Skin epidermis (tissue), 12 donors: ENCODE results near the gene SUPT20H.

Source experiments
- H3K27ac ChIP-seq, 21 experiments: fragments of 200-600 bp; sonication (generic) in 11 of 21; one replicate each; pipeline ENCODE4 v1.5.0; 2020; ENCODE audit warnings: mild to moderate bottlenecking in 3 of 21, inconsistent platforms in 2 of 21, moderate library complexity in 2 of 21
- H3K4me3 ChIP-seq, 7 experiments: fragments of 200-600 bp; sonication (generic) in 2 of 7; one replicate each; pipeline ENCODE4 v1.5.0; 2020; ENCODE audit warnings: inconsistent platforms in 2 of 7, mild to moderate bottlenecking in 2 of 7, moderate library complexity in 1 of 7

The SUPT20H gene

GRCh38 chr13:37058910-37059847, at the start of gene SUPT20H:
TSS of gene SUPT20H (minus strand) at chr13:37059688. CDS start at chr13:37051490, 8,198 bp downstream.
- H3K4me3 ChIP-seq: peak within 1 kb of the TSS; percentile 55 to 97 (median 78)
- H3K27ac ChIP-seq: peak within 1 kb of the TSS; percentile 52 to 98 (median 94)

GRCh38 chr13:37109051-37109678, 49.7 kb upstream of the SUPT20H start:
- Histone ChIP-seq H3K4me3 (no peak overlapping the region), H3K27ac (peak overlapping the region in 2 of 21 experiments; percentile 23 to 33)

GRCh38 chr13:37107868-37108267, 48.4 kb upstream of the SUPT20H start:
- H3K27ac ChIP-seq: peak overlapping the region in 2 of 21 experiments; percentile 29 to 47
- H3K4me3 ChIP-seq: no peak overlapping the region

- H3K27ac ChIP-seq: no peak overlapping the region
- H3K4me3 ChIP-seq: no peak overlapping the region
These were observed 48.0 kb upstream of the SUPT20H start for GRCh38 chr13:37107456-37107855.

GRCh38 chr13:37106642-37107041, 47.2 kb upstream of the SUPT20H start:
- H3K27ac ChIP-seq: no peak overlapping the region

GRCh38 chr13:37105251-37105714, 45.8 kb upstream of the SUPT20H start, which contains the start of gene CSNK1A1L:
TSS of gene CSNK1A1L (minus strand) at chr13:37105664. CDS start at chr13:37105256, 408 bp downstream.
- Histone ChIP-seq H3K27ac (no peak within 1 kb of the TSS), H3K4me3 (no peak within 1 kb of the TSS)

More at GRCh38 chr13:37106642-37107041, 47.2 kb upstream of the SUPT20H start:
- no peak overlapping the region for H3K4me3 ChIP-seq

GRCh38 chr13:37102896-37103295, 43.4 kb upstream of the SUPT20H start:
- H3K27ac ChIP-seq: no peak overlapping the region
- H3K4me3 ChIP-seq: no peak overlapping the region

GRCh38 chr13:37101201-37101600, 41.7 kb upstream of the SUPT20H start:
- no peak overlapping the region for H3K27ac ChIP-seq
- H3K4me3 ChIP-seq: no peak overlapping the region

GRCh38 chr13:37100731-37101130, 41.2 kb upstream of the SUPT20H start:
- Histone ChIP-seq H3K4me3 (no peak overlapping the region), H3K27ac (no peak overlapping the region)

GRCh38 chr13:37097076-37097475, 37.6 kb upstream of the SUPT20H start:
- no peak overlapping the region for H3K4me3 ChIP-seq

GRCh38 chr13:37094840-37095239, 35.4 kb upstream of the SUPT20H start:
- no peak overlapping the region for H3K4me3 ChIP-seq

More at GRCh38 chr13:37097076-37097475, 37.6 kb upstream of the SUPT20H start:
- peak overlapping the region in 4 of 21 experiments; percentile 16 to 44 (median 29) for H3K27ac ChIP-seq

GRCh38 chr13:37094099-37094498, 34.6 kb upstream of the SUPT20H start:
- Histone ChIP-seq H3K4me3 (no peak overlapping the region), H3K27ac (no peak overlapping the region)

More at GRCh38 chr13:37094840-37095239, 35.4 kb upstream of the SUPT20H start:
- no peak overlapping the region for H3K27ac ChIP-seq

GRCh38 chr13:37091835-37092234, 32.3 kb upstream of the SUPT20H start:
- Histone ChIP-seq H3K4me3 (no peak overlapping the region), H3K27ac (no peak overlapping the region)

GRCh38 chr13:37090912-37091311, 31.4 kb upstream of the SUPT20H start:
- Histone ChIP-seq H3K27ac (peak overlapping the region in 1 of 21 experiments; percentile 35), H3K4me3 (no peak overlapping the region)

- no peak overlapping the region for H3K27ac ChIP-seq
These were observed 30.0 kb upstream of the SUPT20H start for GRCh38 chr13:37089495-37089894.

GRCh38 chr13:37087486-37087885, 28.0 kb upstream of the SUPT20H start:
- Histone ChIP-seq H3K27ac (no peak overlapping the region), H3K4me3 (no peak overlapping the region)

More at GRCh38 chr13:37089495-37089894, 30.0 kb upstream of the SUPT20H start:
- no peak overlapping the region for H3K4me3 ChIP-seq

- no peak overlapping the region for H3K27ac ChIP-seq
- no peak overlapping the region for H3K4me3 ChIP-seq
These were observed 26.1 kb upstream of the SUPT20H start for GRCh38 chr13:37085606-37086005.

- Histone ChIP-seq H3K4me3 (no peak overlapping the region), H3K27ac (no peak overlapping the region)
These were observed 17.3 kb upstream of the SUPT20H start for GRCh38 chr13:37076818-37077217.

GRCh38 chr13:37075164-37075563, 15.7 kb upstream of the SUPT20H start:
- Histone ChIP-seq H3K4me3 (no peak overlapping the region), H3K27ac (peak overlapping the region in 1 of 21 experiments; percentile 8)

- Histone ChIP-seq H3K4me3 (no peak overlapping the region), H3K27ac (no peak overlapping the region)
These were observed 15.2 kb upstream of the SUPT20H start for GRCh38 chr13:37074703-37075102.
